Epithelial cell of proximal tubule (primary cell): ENCODE measurements around the gene SEC11C. TPM values are rescaled to one million over a fixed set of nuclear protein-coding genes. Genes with fewer than 3 reads are reported as not detected.

Experiments
- DNase-seq: peaks from one replicate; pipeline ENCODE4 v3.0.0-alpha.2; 2011; ENCODE audit warnings: low read depth
- H3K4me3 ChIP-seq: 2 replicates; pipeline ENCODE4 v1.5.1; 2011; ENCODE audit warnings: low read depth, mild to moderate bottlenecking, low read length
- total RNA-seq: library from RNA; depleted of rRNA; stranded (reverse); fragments of >200 nt; gene quantifications from 2 replicates; pipeline ENCODE4 v1.2.3, GENCODE V29; 2015
- TF ChIP-seq, protein P1 (sequence below): conservative IDR thresholded peaks from 2 replicates; pipeline ENCODE4 v1.5.1; 2012; ENCODE audit warnings: low read depth, mild to moderate bottlenecking, low read length

SEC11C gene
- total RNA-seq, 1 donor from 2014 or later: 37.6 TPM

DNA sequence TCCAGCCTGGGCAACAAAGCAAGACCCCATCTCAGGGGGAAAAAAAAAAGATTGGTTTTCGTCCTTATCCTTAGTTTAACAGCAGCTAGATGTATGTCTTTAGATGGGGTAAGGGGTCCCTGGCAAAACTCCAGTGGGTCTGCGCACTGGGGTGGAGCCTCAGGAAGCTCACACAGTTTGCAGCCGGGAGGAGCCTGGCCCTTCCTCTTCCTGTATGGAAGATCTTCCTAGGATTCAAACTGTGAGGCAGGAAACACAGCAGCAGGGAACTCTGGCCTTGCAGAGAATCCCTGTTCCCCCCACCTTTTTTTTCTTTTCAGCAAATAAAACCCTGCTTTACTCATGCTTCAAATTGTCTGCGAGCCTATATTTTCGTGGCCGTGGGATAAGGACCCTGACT lies 67.8 kb downstream of the SEC11C start:
- TF ChIP-seq, protein P1, sequence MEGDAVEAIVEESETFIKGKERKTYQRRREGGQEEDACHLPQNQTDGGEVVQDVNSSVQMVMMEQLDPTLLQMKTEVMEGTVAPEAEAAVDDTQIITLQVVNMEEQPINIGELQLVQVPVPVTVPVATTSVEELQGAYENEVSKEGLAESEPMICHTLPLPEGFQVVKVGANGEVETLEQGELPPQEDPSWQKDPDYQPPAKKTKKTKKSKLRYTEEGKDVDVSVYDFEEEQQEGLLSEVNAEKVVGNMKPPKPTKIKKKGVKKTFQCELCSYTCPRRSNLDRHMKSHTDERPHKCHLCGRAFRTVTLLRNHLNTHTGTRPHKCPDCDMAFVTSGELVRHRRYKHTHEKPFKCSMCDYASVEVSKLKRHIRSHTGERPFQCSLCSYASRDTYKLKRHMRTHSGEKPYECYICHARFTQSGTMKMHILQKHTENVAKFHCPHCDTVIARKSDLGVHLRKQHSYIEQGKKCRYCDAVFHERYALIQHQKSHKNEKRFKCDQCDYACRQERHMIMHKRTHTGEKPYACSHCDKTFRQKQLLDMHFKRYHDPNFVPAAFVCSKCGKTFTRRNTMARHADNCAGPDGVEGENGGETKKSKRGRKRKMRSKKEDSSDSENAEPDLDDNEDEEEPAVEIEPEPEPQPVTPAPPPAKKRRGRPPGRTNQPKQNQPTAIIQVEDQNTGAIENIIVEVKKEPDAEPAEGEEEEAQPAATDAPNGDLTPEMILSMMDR: no peak
- no peak for DNase-seq
- no peak overlapping the region for H3K4me3 ChIP-seq

Other genes starting within 250 kb of the SEC11C start
- gene GRP, start 80.3 kb downstream of the SEC11C start, total RNA-seq: not detected in 2 replicates
- not detected in 2 replicates for gene RAX, start 133.6 kb downstream of the SEC11C start, total RNA-seq
- not detected in 2 replicates for gene CPLX4, start 178.8 kb downstream of the SEC11C start, total RNA-seq
- 78.2 and 92.0 TPM in 2 replicates for gene LMAN1, start 219.4 kb downstream of the SEC11C start, total RNA-seq